SU-DHL-6 (cell line): ENCODE data around the gene PLA1A.

Experiments
- CTCF ChIP-seq: fragments of 200-600 bp; sonication (generic); IDR thresholded peaks from one replicate; pipeline ENCODE4 v1.5.1; 2017; ENCODE audit warnings: antibody characterized with exemption, mild to moderate bottlenecking, low read length, moderate library complexity; ENCODE audit not compliant: insufficient read depth, poor library complexity, severe bottlenecking
- EZH2phosphoT487 ChIP-seq: fragments of 200-600 bp; sonication (generic), shearing (Covaris generic); conservative IDR thresholded peaks from 2 replicates; pipeline ENCODE4 v1.6.1; 2018; ENCODE audit warnings: mild to moderate bottlenecking, antibody characterized with exemption, low read length, moderate library complexity, mixed read lengths

- no peak for TF ChIP-seq CTCF
- TF ChIP-seq EZH2phosphoT487 = no peak
Observed at GRCh38 chr3:119637679-119638477, 40.2 kb downstream of the PLA1A start.
